ENCODE results near the gene ATP6V1G1. TPM values are rescaled to one million over a fixed set of nuclear protein-coding genes. Genes with fewer than 3 reads are reported as not detected.

Gene ATP6V1G1
- total RNA-seq, 1 experiment from 2014 or later: 119 TPM

GRCh38 chr9:114614373-114614772 lies 26.8 kb downstream of the ATP6V1G1 start:
- no peak overlapping the region for H2BK5ac ChIP-seq (ENCODE audit: insufficient read length, low read length)
- H4K8ac ChIP-seq (replicated peaks; ENCODE audit: insufficient read length, low read depth, low read length): no peak overlapping the region
- no peaks in the 10 kb centered on the region for H4K20me1 ChIP-seq (ENCODE audit: control insufficient read depth, insufficient read depth, insufficient read length)
- WGBS (ENCODE audit: extremely low coverage, insufficient read length, low lambda C conversion rate): no CpG with 5 or more reads among the region's 3 CpGs
- H3K9ac ChIP-seq (ENCODE audit: extremely low read depth, insufficient read length, low read length): no peak overlapping the region
- no peak overlapping the region for H3T11ph ChIP-seq (ENCODE audit: low read length)
- no peak overlapping the region for H2BK20ac ChIP-seq (ENCODE audit: low read depth, low read length, poor library complexity, severe bottlenecking)
- no peak overlapping the region for H3K4me2 ChIP-seq (ENCODE audit: insufficient read depth, insufficient read length, low read length)
- peaks cover 15% of the 10 kb centered on the region for H3K27me3 Mint-ChIP-seq (ENCODE audit: low read depth)
- no peak overlapping the region for H3K18ac ChIP-seq (ENCODE audit: insufficient read length, low read depth, low read length)
- peaks cover 7% of the 10 kb centered on the region; the same call in 1 of the 2 replicates for H3K4me1 ChIP-seq (ENCODE audit: insufficient read depth, low read length)
- H3K4ac ChIP-seq (ENCODE audit: low read depth, low read length): no peak overlapping the region
- no peak overlapping the region for H2BK120ac ChIP-seq (ENCODE audit: low read depth, low read length, poor library complexity, severe bottlenecking)
- no peak overlapping the region for H3K27ac Mint-ChIP-seq
- H2AFZ ChIP-seq (ENCODE audit: low read length): no peak overlapping the region
- H3K36me3 Mint-ChIP-seq (ENCODE audit: insufficient read depth in 1 of 3, low read depth in 3 of 3): peaks cover 4 to 18% (median 12%) of the 10 kb centered on the region in 3 experiments
- H3K27me3 ChIP-seq (ENCODE audit: insufficient read depth, low read length): no peaks in the 10 kb centered on the region
- H3K4me3 Mint-ChIP-seq: peak overlapping the region in 1 of 2 experiments; percentile 40; a peak in 1 of 5 replicates
- no peak overlapping the region for H3K23ac ChIP-seq (ENCODE audit: insufficient read length, low read depth, low read length)
- TF ChIP-seq CTCF (conservative IDR thresholded peaks at IDR 0.05): no peak; the same call in 1 of the 3 replicates
- no peak for DNase-seq
- no peaks in the 10 kb centered on the region for H3K9me3 ChIP-seq (ENCODE audit: control insufficient read depth, low read depth, low read length)
- H4K5ac ChIP-seq (ENCODE audit: insufficient read length, low read depth, low read length): no peak overlapping the region
- H3K27ac ChIP-seq (ENCODE audit: insufficient read length, low read depth, low read length): no peak overlapping the region
- H2AK5ac ChIP-seq (ENCODE audit: insufficient read length, low read length): no peak overlapping the region
- peaks cover 10% of the 10 kb centered on the region for H3K23me2 ChIP-seq (ENCODE audit: insufficient read length, low read depth, low read length, poor library complexity, severe bottlenecking)
- no peak overlapping the region for H2BK12ac ChIP-seq (ENCODE audit: insufficient read length, low read depth, low read length)
- H2BK15ac ChIP-seq (ENCODE audit: low read depth, low read length): no peak overlapping the region
- peaks cover 0 to 4% of the 10 kb centered on the region in 2 experiments; a peak in 1 of 5 replicates for H3K9me3 Mint-ChIP-seq
- no peaks in the 10 kb centered on the region for H3K79me1 ChIP-seq (ENCODE audit: insufficient read depth, low read depth, low read length, poor library complexity, severe bottlenecking)
- no peak overlapping the region for H3K14ac ChIP-seq (ENCODE audit: insufficient read depth, low read length)
- H3K56ac ChIP-seq (ENCODE audit: insufficient read length, low read depth, low read length): no peak overlapping the region
- H3K4me1 Mint-ChIP-seq: peaks cover 24 to 26% of the 10 kb centered on the region in 2 experiments
- H3K79me2 ChIP-seq (ENCODE audit: insufficient read depth, low read length): no peaks in the 10 kb centered on the region
- H4K91ac ChIP-seq (ENCODE audit: insufficient read length, low read depth, low read length): no peak overlapping the region
